ENCODE data around the gene SPATA32.

The SPATA32 gene

DNA sequence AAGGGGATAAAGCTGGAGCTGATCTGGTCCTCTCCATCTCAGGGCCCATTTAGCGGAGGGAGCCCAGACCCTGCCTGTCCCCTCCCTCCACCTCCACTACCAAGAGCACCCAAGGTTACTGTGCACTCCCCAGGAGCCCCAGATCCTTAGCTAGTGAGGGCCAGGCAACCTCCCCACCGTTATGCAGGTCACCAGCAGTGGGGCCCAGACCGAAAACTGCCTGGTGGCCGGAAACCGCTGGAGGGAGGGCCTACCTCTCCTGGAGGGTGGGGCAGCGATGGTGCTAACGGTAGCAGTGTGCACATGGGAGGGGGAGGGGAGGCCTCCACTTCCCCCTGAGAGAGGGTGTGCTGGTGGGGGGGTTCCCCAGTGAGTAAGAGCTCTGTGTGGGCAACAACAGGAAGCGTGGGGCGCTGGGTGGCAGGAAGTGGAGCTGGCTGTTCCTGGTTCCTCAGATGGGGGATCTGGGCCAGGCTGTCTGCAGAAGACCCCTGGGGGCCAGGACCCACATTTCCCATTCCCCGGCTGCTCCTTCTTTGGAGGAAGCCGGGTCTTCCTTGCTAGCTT, 35.8 kb downstream of the SPATA32 start:
- no peak overlapping the region for H3K4me3 ChIP-seq (ENCODE audit: control insufficient read depth, low read depth, low read length)
- no peak for DNase-seq (ENCODE audit: low read depth)
- TF ChIP-seq CTCF (conservative IDR thresholded peaks at IDR 0.05; ENCODE audit: control insufficient read depth, insufficient read depth, low read depth, low read length), result no peak

- H3K4me3 ChIP-seq (ENCODE audit: control insufficient read depth, low read depth, low read length), result no peak overlapping the region
- no peak for DNase-seq (ENCODE audit: low read depth)
- TF ChIP-seq CTCF (conservative IDR thresholded peaks at IDR 0.05; ENCODE audit: control insufficient read depth, insufficient read depth, low read depth, low read length), result no peak
Observed at GRCh38 chr17:45225051-45225700, 36.7 kb downstream of the SPATA32 start.

GRCh38 chr17:45224671-45225050, 37.2 kb downstream of the SPATA32 start:
- no peak overlapping the region for H3K4me3 ChIP-seq (ENCODE audit: control insufficient read depth, low read depth, low read length)
- no peak for DNase-seq (ENCODE audit: low read depth)
- no peak for TF ChIP-seq CTCF (conservative IDR thresholded peaks at IDR 0.05; ENCODE audit: control insufficient read depth, insufficient read depth, low read depth, low read length)

DNA sequence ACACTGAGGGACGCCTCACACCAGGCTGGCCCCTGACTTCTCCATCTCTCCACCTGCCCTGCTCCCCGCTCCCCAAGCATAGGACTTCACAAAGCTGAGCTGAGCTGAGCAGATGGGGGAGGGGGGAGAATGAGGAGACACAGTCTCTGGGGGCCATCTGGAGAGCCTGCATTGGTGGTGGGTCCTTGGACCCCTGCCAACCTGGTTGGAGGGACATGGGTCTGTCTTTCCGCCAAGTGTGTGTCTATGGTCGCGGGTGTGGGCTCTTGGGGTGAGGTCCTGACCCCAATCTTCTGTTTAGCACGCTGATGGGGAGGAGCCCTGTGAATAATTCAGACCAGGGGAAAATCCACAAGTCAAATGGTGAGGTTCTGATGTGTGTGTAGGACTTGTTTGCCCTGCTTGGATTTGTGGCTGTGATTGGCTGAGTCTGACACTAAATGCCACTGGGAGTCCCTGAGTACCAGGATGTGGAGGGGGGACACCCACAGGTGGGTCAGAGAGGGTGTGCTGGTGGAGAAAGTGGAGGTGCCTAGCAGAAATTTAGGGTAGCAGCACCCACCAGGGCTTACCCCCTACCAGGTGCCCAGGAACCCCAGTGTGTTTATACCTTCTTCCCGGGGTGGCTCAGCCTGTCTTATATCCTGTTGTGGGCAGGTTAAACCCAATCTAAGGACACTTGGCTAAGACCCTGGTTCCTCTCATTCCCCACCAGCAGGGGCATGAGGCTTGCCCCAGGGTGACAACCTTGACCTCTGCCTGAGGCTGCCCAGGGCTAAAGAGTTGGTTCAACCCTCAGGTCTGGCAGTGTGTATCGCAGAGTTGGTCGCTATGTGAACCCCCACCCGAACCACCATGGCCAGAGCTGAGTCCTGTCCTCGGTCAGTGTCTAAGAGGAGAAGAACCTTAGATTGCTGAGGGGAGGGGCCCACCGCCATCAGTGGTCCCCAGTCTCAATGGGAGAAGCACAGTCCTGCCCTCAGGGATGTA, 38.1 kb downstream of the SPATA32 start:
- no peak for TF ChIP-seq CTCF (conservative IDR thresholded peaks at IDR 0.05; ENCODE audit: control insufficient read depth, insufficient read depth, low read depth, low read length)
- DNase-seq (ENCODE audit: low read depth), result no peak
- H3K4me3 ChIP-seq (ENCODE audit: control insufficient read depth, low read depth, low read length), result no peak overlapping the region

- no peak for TF ChIP-seq CTCF (conservative IDR thresholded peaks at IDR 0.05; ENCODE audit: control insufficient read depth, insufficient read depth, low read depth, low read length)
- DNase-seq (ENCODE audit: low read depth), result no peak
- H3K4me3 ChIP-seq (ENCODE audit: control insufficient read depth, low read depth, low read length), result no peak overlapping the region
Observed at GRCh38 chr17:45222996-45223538, 38.8 kb downstream of the SPATA32 start.

DNA sequence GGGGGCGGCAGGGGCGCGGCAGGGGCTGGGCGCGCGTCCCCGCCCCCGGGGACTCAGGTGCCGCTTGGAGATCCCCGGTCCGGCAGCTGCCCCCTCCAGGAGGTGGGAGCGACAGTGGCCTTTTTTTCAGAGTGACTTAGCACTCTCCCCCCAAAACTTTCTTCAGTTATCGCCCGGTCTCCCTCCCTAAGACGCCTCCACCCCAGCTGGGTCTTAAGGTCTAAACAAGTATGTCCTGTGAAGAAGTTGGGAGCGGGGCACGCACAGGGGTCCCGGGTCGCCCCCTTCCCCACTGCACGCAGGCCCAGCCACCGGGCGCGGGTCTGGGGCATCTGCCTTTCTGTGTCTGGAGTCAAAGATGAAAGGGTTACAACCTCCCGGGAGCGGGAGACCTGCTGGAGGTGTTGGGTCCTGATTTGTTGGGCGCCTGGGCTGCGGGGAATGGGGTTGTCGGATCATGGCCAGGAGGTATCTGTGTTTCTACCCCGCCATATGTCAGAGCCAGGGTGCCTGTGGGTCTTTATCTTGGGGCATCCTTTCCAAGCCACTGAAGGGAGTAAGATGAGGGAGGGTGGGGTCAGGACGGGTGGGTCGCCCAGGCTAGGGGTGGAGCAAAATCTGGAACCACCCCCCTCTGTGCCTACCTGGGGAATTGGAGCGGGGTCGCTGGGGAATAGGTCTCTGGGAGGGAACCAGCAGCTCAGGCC, 39.5 kb downstream of the SPATA32 start:
- no peak for DNase-seq (ENCODE audit: low read depth)
- H3K4me3 ChIP-seq (ENCODE audit: control insufficient read depth, low read depth, low read length), result peak overlapping the region; percentile 27
- no peak for TF ChIP-seq CTCF (conservative IDR thresholded peaks at IDR 0.05; ENCODE audit: control insufficient read depth, insufficient read depth, low read depth, low read length)

Data from fibroblast of mammary gland (primary cell).